ENCODE results near the gene HYAL3. TPM values are rescaled to one million over a fixed set of nuclear protein-coding genes. Genes with fewer than 3 reads are reported as not detected.

The HYAL3 gene
- total and polyA plus RNA-seq, 10 donors: 0.73 to 3.8 (median 2.5) TPM

GRCh38 chr3:50330330-50330729 is 31.1 kb upstream of the HYAL3 start:
- no peaks in the 10 kb centered on the region for H3K9me3 ChIP-seq
- H3K36me3 ChIP-seq: peaks cover 0 to 78% (median 49%) of the 10 kb centered on the region in 6 donors
- no peak overlapping the region for H3K4me3 ChIP-seq
- intact Hi-C loops (cut with DNase I; ENCODE audit: low total_unique reads): no loop called here
- H3K4me1 ChIP-seq: peaks cover 38 to 98% (median 65%) of the 10 kb centered on the region in 6 donors
- WGBS, 5 donors: 93 to 100% (median 95%) methylated on average over 4 to 10 of the region's 10 CpGs
- TF ChIP-seq POLR2A (IDR thresholded peaks at IDR 0.05) (no peak), POLR2AphosphoS5 (IDR thresholded peaks at IDR 0.05) (peak in 2 of 3 donors; percentile 43 to 61), CTCF (IDR thresholded peaks at IDR 0.05 in 8 of 11, conservative IDR thresholded peaks at IDR 0.05 in 3 of 11) (no peak)
- H3K27me3 ChIP-seq (replicated peaks in 1 of 7): no peaks in the 10 kb centered on the region
- DNase-seq: peak; percentile 69
- peak overlapping the region in 1 of 8 donors; percentile 21 for H3K27ac ChIP-seq

DNA sequence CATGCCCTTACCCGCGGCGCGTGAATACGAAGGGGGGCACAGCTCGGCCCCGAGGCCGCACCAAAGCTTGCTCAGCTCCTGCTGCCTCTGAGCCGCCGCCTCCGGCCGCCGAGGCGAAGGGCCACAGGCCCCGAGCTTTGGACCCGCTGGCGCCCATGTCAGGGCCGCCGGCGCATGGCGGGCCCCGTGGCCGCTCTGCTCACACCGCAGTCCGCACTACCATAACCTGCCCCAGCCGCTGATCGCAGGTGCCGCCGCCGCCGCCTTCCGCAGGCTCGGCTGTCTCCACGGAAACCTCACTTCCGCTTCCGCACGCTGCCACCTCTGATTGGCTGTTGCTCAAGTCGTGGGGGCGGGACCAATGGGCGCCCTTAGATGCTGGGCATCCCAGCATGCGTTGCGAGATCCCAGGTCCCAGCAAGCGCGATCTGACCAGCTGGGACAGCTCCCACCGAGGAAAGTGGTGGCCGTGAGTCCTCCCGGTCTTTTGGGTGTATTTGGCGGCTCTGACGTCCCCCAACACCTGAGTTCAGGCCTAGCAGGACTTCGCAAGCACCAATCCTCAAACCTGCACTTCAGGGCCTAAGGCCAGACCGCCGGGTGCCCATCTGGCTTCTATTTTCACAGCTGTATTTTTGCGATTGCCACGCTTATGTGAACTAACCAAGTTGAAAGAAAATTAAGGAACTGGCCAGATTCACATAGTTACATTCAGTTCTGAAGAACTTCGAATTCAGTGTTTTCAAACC is 28.9 kb upstream of the HYAL3 start, which contains the start of gene TUSC2:
TSS of gene TUSC2 (minus strand) at position 281 of the 749 bp plus-strand sequence. CDS start at position 157, 124 bp downstream.
- Histone ChIP-seq H3K36me3 (peaks cover 0 to 68% (median 50%) of the 10 kb centered on the region in 6 donors), H3K27ac (peak within 1 kb of the TSS; percentile 74 to 93 (median 86)), H3K4me1 (peaks cover 34 to 98% (median 65%) of the 10 kb centered on the region in 6 donors), H3K27me3 (replicated peaks in 1 of 7) (no peaks in the 10 kb centered on the region), H3K4me3 (peak within 1 kb of the TSS; percentile 74 to 100 (median 97)), H3K9me3 (no peaks in the 10 kb centered on the region)
- intact Hi-C loops (cut with DNase I; ENCODE audit: low total_unique reads): loop anchor here (10.0 kb wide), 1 partner anchor 93 kb away; the partner anchor contains the start of gene GNAI2
- peak; percentile 98 for DNase-seq
- TF ChIP-seq CTCF (IDR thresholded peaks at IDR 0.05 in 8 of 11, conservative IDR thresholded peaks at IDR 0.05 in 3 of 11) (peak in 4 of 11 experiments; percentile 15 to 22 (median 20)), POLR2A (IDR thresholded peaks at IDR 0.05) (no peak), POLR2AphosphoS5 (IDR thresholded peaks at IDR 0.05) (peak; percentile 94 to 98 (median 96))
- WGBS, 5 donors: 3 to 8% (median 3%) methylated on average over 12 to 55 of the region's 55 CpGs

- peak overlapping the region in 4 of 8 donors; percentile 85 to 93 (median 90) for H3K27ac ChIP-seq
- DNase-seq: peak; percentile 66
- H3K9me3 ChIP-seq: no peaks in the 10 kb centered on the region
- peaks cover 36 to 98% (median 67%) of the 10 kb centered on the region in 6 donors for H3K4me1 ChIP-seq
- H3K27me3 ChIP-seq (replicated peaks in 1 of 7): no peaks in the 10 kb centered on the region
- peaks cover 0 to 58% (median 43%) of the 10 kb centered on the region in 6 donors for H3K36me3 ChIP-seq
- no peak for TF ChIP-seq POLR2AphosphoS5 (IDR thresholded peaks at IDR 0.05)
- TF ChIP-seq POLR2A (IDR thresholded peaks at IDR 0.05): no peak
- TF ChIP-seq CTCF (IDR thresholded peaks at IDR 0.05 in 8 of 11, conservative IDR thresholded peaks at IDR 0.05 in 3 of 11): no peak
- peak overlapping the region; percentile 74 to 100 (median 97) for H3K4me3 ChIP-seq
- intact Hi-C loops (cut with DNase I; ENCODE audit: low total_unique reads): loop anchor here (10.0 kb wide), 1 partner anchor 92 kb away; the partner anchor contains the start of gene GNAI2
- 50 to 88% (median 74%) methylated on average over 2 to 4 of the region's 4 CpGs for WGBS, 5 donors
These were observed 27.9 kb upstream of the HYAL3 start for GRCh38 chr3:50327129-50327528.

GRCh38 chr3:50326182-50326541 is 27.0 kb upstream of the HYAL3 start:
- peaks cover 37 to 95% (median 72%) of the 10 kb centered on the region in 6 donors for H3K4me1 ChIP-seq
- intact Hi-C loops (cut with DNase I; ENCODE audit: low total_unique reads): loop anchor here (10.0 kb wide), 1 partner anchor 91 kb away; the partner anchor contains the start of gene GNAI2

More at GRCh38 chr3:50326182-50326541, 27.0 kb upstream of the HYAL3 start:
- Histone ChIP-seq H3K27me3 (replicated peaks in 1 of 7) (no peaks in the 10 kb centered on the region), H3K36me3 (peaks cover 0 to 48% (median 34%) of the 10 kb centered on the region in 6 donors), H3K9me3 (no peaks in the 10 kb centered on the region), H3K27ac (peak overlapping the region in 5 of 8 donors; percentile 34 to 96 (median 95)), H3K4me3 (no peak overlapping the region)
- TF ChIP-seq POLR2AphosphoS5 (IDR thresholded peaks at IDR 0.05) (no peak), CTCF (IDR thresholded peaks at IDR 0.05 in 8 of 11, conservative IDR thresholded peaks at IDR 0.05 in 3 of 11) (no peak), POLR2A (IDR thresholded peaks at IDR 0.05) (no peak)
- WGBS, 5 donors: 90 to 96% (median 95%) methylated on average over 8 of the region's 8 CpGs
- peak; percentile 71 for DNase-seq
